NCI-H446 (cell line): ENCODE results near the gene FIP1L1.

Experiments
- DNase-seq, 2 experiments: peaks; one replicate each; lab custom pipeline; 2025; lab: John Stamatoyannopoulos, UW

The FIP1L1 gene

DNA sequence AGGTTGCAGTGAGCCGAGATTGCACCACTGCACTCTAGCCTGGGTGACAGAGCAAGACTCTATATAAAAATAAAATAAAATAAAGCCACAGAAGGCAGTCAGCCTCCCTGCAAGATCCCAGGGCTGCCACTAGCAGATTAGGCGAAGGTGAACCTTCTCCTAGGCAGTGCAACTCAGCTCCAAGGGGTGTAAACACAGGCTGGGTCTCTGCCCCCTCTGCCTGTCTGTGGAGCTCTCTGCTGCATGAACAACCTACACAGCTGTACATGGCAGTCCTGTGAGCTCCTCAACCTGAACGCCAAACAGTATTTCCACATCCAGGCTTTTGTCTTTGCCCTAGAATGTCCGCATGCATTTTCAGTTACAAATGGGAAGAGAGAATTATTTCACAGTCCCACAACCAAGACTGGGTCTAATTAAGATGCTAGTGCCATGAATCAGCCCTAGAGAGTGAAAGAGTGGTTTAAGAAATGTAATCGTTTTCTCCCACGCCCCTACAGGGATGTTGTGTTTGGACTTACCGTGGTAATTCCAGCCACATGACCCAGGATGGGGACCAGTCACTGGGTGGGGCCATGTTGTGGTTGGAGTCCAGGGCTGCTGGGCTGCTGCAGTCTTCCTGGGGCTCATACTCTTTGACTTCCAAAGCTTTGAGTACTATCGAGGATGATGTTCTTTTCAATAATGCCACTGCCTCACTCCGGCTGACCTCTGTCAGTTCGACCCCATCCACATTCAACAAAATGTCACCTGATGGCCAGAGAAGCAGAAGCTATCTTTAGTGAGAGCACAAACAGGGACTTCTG lies 99.0 kb downstream of the FIP1L1 start:
- no peak for DNase-seq

DNA sequence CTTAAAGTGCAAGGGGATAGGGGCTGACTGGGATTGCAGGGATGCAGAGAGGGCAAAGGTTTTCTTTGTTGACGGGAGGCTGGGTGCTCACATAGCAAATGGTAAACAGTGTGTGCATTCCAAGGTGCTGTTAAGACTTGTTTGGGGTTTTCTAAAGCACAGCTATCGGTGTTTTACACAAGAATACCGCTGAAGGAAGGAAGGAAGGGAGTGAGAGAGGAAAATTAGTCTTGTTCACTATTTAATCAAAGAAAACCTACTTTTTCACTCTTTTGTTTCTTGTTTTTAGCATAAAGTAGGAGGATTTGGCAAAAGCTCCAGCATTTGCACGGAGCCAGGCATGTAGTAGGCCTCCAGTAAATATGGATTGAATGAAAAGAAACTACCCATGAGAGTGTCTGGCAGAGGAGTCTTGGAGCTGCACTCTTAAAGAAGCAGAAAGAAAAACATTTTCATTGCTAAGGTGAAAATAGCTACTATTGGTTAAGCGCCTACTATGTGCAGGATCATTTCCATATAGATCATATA lies 99.7 kb downstream of the FIP1L1 start:
- DNase-seq: no peak

DNA sequence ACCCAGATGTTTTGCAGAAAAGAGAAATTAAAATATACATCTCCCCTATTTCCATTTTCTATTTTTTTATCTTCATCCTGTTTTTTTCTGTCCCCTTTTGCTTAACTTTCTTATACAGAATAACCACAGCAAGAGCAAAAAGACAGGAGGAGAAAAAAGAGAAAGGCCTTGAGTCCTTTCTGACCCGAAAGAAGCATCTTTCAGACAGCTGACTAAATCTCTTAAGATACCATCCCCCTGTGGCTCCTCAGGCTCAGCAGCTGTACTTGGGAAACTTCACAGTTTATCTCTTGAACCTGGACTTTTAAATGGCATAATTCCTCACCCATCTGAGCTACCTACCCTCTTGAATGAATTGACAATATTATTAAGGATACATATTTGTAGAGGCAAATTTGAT lies 100.2 kb downstream of the FIP1L1 start:
- DNase-seq: no peak

DNA sequence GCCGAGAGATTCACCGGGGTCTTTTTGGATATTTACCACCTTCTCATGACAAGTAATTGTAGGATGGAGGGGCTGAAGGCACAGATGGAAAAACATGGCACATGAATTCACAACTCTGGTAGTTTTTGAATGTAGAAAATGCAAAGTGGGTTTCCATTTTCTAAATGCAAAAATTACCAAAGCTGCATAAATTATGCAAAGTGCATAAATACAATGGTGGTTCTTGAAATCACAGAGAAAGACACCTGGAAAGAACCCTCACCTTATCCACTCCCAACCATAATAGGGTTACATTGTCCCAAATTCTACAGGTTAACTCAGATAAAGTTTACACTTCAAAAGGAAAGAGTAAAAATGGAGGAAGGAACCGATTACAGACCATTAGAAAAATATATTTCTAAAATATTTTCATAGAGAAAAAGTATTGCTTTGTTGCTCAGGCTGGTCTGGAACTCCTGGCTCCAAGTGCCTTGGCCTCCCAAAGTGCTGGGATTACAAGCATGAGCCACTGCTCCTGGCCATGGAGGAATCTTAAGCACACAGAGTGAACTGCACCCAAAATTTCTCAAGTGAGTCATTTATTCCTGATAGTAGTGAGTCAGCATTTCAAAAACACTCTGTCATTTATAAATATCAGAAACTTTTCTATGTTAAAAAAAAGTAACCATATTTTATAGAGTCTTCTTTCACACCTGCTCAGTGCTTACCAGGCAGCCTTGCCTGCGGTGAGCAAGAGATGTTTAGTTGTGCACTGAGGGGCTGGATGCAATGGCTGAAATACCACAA lies 101.4 kb downstream of the FIP1L1 start:
- DNase-seq: no peak

- no peak for DNase-seq
Measured at GRCh38 chr4:53479736-53480525, 102.5 kb downstream of the FIP1L1 start.

DNA sequence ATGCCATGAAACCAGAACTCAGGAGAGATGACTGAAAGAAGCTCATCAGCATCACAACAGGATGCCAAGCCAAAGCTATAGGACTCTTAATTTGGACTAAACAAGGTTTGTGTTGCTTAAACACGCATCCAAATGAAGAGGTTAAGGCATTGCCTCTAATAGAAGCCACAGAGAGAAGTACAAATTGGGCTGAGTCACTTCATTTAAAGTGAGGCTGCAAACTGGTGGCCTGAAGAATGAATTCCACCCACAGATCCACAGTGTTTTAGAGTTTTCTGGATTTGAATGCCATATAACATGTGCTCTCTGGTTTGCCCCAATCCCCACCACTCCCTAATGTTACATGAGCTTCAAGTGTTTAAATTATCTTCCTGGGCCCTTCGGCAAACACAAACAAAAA lies 103.5 kb downstream of the FIP1L1 start:
- no peak for DNase-seq

- DNase-seq: no peak
Measured at GRCh38 chr4:53481586-53481985, 104.1 kb downstream of the FIP1L1 start.

- no peak for DNase-seq
Measured at GRCh38 chr4:53483250-53483649, 105.8 kb downstream of the FIP1L1 start.

- no peak for DNase-seq
Measured at GRCh38 chr4:53484911-53485657, 107.6 kb downstream of the FIP1L1 start.

- no peak for DNase-seq
Measured at GRCh38 chr4:53485658-53486040, 108.2 kb downstream of the FIP1L1 start.

GRCh38 chr4:53487766-53488165 lies 110.3 kb downstream of the FIP1L1 start:
- DNase-seq: no peak

DNA sequence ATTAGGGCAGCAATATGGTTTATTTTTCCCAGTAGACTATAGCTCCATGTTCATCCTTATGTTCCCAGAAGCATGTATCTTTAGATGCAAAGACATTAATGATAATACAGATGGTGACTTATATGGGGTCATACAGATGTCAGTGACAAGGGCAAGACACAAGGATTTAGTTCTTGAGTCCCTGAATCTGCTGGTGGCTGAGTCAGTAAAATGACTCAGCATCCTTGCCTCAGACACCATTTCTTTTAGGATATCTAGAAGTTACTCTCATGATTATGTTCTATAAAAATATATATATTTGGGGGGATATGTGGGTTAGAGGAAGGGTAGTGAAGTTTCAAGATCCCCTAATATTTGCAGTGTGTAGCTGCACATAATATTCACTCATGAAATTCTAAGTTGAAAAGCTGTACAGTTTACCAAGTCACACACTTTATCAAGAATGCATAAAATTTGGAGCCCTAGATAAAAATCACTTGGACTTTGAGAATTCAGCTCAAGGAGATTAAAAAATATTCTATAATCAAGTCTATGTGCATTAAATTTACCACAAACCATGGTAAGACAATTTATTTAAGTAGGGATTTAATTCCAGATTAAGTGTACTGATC lies 111.9 kb downstream of the FIP1L1 start:
- no peak for DNase-seq

DNA sequence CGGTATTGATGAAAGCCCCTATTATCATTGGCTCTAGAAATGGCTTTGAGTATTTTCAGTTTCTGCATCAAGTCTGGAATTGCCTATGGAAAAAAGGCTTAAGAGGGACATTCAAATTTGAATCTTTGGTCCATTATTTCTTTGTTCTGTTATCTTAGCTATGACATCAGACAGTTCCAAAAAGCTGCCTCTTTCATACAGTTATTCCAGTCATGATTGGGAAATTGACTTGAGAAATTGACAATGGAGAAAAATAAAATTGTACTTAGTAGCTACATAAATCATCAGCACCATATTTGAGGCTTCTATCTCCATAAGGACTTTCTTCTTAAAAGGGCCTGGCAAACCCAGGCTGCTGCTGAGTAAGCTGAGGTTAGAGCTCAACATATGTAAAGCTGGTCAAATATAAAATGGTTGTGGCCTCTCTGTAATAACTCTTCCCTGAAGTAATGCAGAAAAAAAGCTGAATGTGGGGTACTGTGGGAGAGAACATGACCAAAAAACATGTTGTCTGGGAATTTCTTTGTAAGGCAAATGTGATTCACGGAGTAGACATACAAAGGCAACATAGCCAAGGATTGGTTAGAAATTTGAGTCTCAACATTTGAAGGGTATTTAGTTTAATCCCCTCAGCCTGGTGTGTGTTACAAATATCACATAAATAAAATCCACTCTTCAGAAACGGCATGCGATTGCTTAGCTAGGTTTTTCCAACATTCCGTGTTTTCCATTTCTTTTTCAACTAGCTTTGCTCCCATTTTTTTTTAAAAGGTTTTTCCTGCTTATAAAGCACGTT lies 112.9 kb downstream of the FIP1L1 start:
- DNase-seq: no peak

GRCh38 chr4:53490965-53491622 lies 113.7 kb downstream of the FIP1L1 start:
- peak in 1 of 2 experiments; percentile 43 for DNase-seq

- no peak for DNase-seq
Measured at GRCh38 chr4:53494851-53495250, 117.4 kb downstream of the FIP1L1 start.

- no peak for DNase-seq
Measured at GRCh38 chr4:53497487-53498244, 120.2 kb downstream of the FIP1L1 start.

GRCh38 chr4:53498706-53499105 lies 121.3 kb downstream of the FIP1L1 start:
- DNase-seq: no peak

DNA sequence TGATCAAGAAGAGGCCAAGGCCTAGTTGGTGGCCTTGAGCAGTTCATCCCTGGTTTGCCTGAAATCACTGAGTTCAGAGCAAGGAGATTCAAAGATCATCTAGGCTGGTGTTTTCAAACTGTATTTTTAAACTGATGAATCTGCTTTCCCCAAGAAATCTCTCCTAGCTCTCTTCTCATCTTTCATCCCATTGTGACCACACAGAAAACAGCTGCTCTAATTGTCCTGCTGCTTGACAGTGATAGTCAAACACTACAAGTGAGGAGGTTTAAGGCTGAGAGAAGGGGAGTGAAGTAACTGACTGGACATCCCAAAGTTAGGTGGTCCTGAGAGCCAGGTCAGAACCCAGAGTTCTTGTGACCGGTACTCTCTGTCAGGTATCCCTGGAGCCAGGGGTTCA lies 122.3 kb downstream of the FIP1L1 start:
- DNase-seq: no peak

DNA sequence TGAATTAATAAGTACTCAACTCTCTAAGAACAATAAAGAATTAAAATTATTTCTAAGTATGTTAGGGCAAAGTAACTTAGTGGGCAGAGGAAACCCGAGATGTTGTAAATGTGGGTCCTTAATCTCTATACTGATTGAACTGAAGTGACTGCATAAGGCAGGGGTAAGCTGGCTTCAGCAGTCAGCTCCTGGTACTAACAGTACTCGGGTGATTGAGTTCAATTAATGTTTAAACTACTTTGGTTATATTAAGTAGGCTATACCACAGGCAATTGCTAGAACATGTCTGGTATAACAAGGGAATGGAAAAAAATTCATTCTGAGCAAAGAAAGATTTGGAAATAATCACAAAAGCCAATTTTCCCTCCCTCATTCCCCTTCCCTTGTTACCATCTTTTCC lies 123.1 kb downstream of the FIP1L1 start:
- no peak for DNase-seq
